ENCODE data around the gene FCMR.

GRCh38 chr1:206883160-206883559 is 38.6 kb downstream of the FCMR start:
- no peak for TF ChIP-seq POLR2A (IDR thresholded peaks at IDR 0.05)
- TF ChIP-seq CTCF (IDR thresholded peaks at IDR 0.05) = no peak

Measured in ovary (tissue), 3 donors.